Stimulated activated CD4-positive, alpha-beta T cell treated with anti-CD3 and anti-CD28 coated beads, Interleukin-4, amount 100 ng/mL, for 48 hours (primary cell): ENCODE results near the gene STPG1.

Source experiments
- DNase-seq, 2 donors: peaks; one replicate each; pipeline ENCODE4 v3.0.0-alpha.2; 2020; ENCODE audit warnings: low read depth in 2 of 2

Gene STPG1

GRCh38 chr1:24392982-24393650 lies 20.5 kb downstream of the STPG1 start:
- DNase-seq: no peak

GRCh38 chr1:24392604-24392946 lies 21.0 kb downstream of the STPG1 start:
- no peak for DNase-seq

GRCh38 chr1:24391882-24392603 lies 21.5 kb downstream of the STPG1 start:
- DNase-seq: peak; percentile 61 to 63

GRCh38 chr1:24390924-24391782 lies 22.4 kb downstream of the STPG1 start:
- peak; percentile 54 to 55 for DNase-seq

- no peak for DNase-seq
These were observed 24.3 kb downstream of the STPG1 start for GRCh38 chr1:24389231-24389678.

GRCh38 chr1:24388331-24388885 lies 25.2 kb downstream of the STPG1 start:
- no peak for DNase-seq

GRCh38 chr1:24387636-24388175 lies 25.9 kb downstream of the STPG1 start:
- DNase-seq: no peak

GRCh38 chr1:24386931-24387330 lies 26.7 kb downstream of the STPG1 start:
- DNase-seq: no peak

- DNase-seq: no peak
These were observed 27.3 kb downstream of the STPG1 start for GRCh38 chr1:24386241-24386640.

- peak in 1 of 2 donors; percentile 37 for DNase-seq
These were observed 28.2 kb downstream of the STPG1 start for GRCh38 chr1:24385160-24385940.

GRCh38 chr1:24384251-24385090 lies 29.1 kb downstream of the STPG1 start:
- DNase-seq: no peak

- DNase-seq: no peak
These were observed 30.1 kb downstream of the STPG1 start for GRCh38 chr1:24383381-24383940.

GRCh38 chr1:24382165-24382577 lies 31.4 kb downstream of the STPG1 start:
- DNase-seq: no peak

- no peak for DNase-seq
These were observed 32.3 kb downstream of the STPG1 start for GRCh38 chr1:24381256-24381655.

- DNase-seq: no peak
These were observed 33.1 kb downstream of the STPG1 start for GRCh38 chr1:24380508-24380907.

GRCh38 chr1:24379733-24380315 lies 33.8 kb downstream of the STPG1 start:
- DNase-seq: no peak

GRCh38 chr1:24374891-24375786 lies 38.4 kb downstream of the STPG1 start:
- DNase-seq: no peak

- DNase-seq: no peak
These were observed 39.9 kb downstream of the STPG1 start for GRCh38 chr1:24373710-24374109.
